ENCODE measurements around the gene WLS. TPM values are rescaled to one million over a fixed set of nuclear protein-coding genes. Genes with fewer than 3 reads are reported as not detected.

WLS gene
- total RNA-seq, 1 donor from 2014 or later: 1.5 TPM

DNA sequence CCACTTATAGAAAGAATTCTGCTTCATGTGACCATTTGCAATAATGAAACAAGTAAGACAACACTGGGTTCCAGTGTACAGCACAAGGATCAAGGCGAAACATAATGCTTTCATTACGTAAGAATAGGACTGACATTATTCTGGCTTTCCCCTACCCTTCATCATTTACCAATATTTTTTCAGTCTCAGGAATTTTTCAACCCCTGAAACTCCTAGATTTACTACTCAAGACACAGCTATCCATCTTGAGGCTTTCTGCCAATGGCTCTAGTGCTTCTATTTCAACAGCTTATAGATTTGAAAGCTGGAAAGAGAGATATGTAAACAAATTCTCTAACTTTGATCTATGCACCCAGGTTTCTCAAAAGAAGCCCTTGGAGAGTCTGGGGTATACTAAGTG, 48.4 kb downstream of the WLS start:
- Mint-ChIP-seq H3K4me3 (ENCODE audit: unreplicated experiment) (no peak overlapping the region), H3K9me3 (ENCODE audit: unreplicated experiment) (peaks cover 1% of the 10 kb centered on the region), H3K36me3 (ENCODE audit: unreplicated experiment) (no peaks in the 10 kb centered on the region), H3K4me1 (ENCODE audit: low read depth, unreplicated experiment) (no peaks in the 10 kb centered on the region), H3K27me3 (ENCODE audit: unreplicated experiment) (no peaks in the 10 kb centered on the region), H3K27ac (ENCODE audit: unreplicated experiment) (no peak overlapping the region)
- DNase-seq: no peak
- TF ChIP-seq, protein P1, sequence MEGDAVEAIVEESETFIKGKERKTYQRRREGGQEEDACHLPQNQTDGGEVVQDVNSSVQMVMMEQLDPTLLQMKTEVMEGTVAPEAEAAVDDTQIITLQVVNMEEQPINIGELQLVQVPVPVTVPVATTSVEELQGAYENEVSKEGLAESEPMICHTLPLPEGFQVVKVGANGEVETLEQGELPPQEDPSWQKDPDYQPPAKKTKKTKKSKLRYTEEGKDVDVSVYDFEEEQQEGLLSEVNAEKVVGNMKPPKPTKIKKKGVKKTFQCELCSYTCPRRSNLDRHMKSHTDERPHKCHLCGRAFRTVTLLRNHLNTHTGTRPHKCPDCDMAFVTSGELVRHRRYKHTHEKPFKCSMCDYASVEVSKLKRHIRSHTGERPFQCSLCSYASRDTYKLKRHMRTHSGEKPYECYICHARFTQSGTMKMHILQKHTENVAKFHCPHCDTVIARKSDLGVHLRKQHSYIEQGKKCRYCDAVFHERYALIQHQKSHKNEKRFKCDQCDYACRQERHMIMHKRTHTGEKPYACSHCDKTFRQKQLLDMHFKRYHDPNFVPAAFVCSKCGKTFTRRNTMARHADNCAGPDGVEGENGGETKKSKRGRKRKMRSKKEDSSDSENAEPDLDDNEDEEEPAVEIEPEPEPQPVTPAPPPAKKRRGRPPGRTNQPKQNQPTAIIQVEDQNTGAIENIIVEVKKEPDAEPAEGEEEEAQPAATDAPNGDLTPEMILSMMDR (IDR thresholded peaks at IDR 0.05; ENCODE audit: partially characterized antibody, unreplicated experiment): no peak

DNA sequence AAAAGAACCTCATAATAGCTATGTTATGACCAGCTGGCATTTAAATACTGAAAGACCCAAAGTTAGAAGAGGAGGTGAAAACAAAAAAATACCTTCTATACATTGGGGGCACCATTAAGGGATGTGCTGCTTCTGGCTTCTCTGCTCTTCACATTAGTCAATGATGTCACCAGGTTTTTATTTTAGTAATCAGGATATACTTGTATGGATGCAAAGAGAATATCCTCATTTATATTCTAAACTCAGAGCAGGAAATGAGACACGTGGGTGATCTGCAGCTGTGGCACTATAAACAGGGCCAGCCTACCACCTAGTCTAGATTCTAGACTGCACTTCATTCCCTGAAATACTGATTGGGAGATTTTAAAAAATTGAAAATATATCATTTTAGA, 51.2 kb downstream of the WLS start:
- no peaks in the 10 kb centered on the region for H3K27me3 Mint-ChIP-seq (ENCODE audit: unreplicated experiment)
- peaks cover 1% of the 10 kb centered on the region for H3K9me3 Mint-ChIP-seq (ENCODE audit: unreplicated experiment)
- no peak for DNase-seq
- H3K4me1 Mint-ChIP-seq (ENCODE audit: low read depth, unreplicated experiment): peaks cover 2% of the 10 kb centered on the region
- no peak overlapping the region for H3K4me3 Mint-ChIP-seq (ENCODE audit: unreplicated experiment)
- H3K27ac Mint-ChIP-seq (ENCODE audit: unreplicated experiment): no peak overlapping the region
- TF ChIP-seq, protein P1 (IDR thresholded peaks at IDR 0.05; ENCODE audit: partially characterized antibody, unreplicated experiment): no peak
- H3K36me3 Mint-ChIP-seq (ENCODE audit: unreplicated experiment): no peaks in the 10 kb centered on the region

DNA sequence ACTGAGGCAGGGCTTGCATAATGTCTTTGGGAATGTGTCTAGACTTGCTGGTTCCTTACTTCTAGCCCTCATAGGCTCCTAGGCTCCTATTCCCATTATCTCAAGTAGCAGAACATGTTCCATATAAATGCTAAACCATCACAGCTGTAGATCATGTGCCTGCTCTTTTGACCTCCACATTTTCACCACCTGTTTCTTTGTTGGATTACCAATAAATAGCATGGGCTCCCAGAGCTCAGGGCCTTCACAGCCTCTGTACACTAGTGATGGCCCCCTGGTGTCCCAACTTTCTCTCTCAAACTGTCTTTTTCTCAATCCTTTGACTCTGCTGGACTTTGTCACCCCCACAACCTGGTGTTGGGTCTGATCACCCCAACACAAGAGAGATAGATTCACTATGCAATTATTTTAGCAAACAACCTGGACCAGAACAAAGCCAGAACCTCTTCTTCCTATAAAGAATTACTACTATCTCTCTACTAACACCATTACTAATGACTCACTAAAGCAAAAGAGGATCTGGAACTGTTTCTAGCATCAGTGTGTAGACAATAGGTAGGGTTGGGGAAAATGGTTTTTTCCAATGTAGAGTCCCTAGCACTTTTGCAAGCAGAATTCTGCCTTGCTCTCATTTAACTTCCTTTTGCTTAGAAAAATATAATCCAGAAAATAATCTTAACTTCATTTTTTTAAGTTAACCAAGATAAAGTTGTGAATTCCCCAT, 51.7 kb downstream of the WLS start:
- DNase-seq: no peak

DNA sequence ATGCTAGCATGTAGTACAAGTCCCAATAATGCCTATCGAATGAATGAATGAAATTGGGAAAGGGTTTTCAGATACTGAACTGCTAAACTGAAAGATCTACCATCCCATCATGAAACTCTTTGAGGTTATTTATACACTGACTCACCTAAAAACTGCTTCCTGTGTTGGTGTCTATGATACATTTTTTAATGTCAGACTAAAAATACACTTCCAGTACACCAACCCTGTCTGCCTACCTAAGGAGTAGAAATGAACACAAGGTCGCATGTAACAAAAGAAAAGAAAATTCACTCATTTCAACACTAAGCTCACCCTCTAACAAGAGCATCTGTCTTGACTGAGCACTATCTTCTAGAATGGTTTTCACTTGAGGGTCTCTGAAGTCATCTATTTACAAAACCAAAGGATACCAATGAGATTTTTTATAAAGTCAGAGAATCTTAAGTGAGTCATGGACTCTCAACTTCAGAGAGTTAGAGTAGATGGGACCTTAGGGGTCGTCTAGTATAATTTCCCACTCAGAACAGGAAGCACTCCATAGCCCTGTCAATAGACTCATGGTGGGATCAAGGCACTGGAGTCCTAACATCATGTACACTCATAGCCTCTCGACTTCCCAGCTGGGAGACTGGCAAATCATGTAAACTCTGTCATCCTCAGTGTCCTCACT, 53.4 kb downstream of the WLS start:
- H3K27ac Mint-ChIP-seq (ENCODE audit: unreplicated experiment): no peak overlapping the region

More for the DNA sequence above, 51.7 kb downstream of the WLS start:
- Mint-ChIP-seq H3K27me3 (ENCODE audit: unreplicated experiment) (no peaks in the 10 kb centered on the region), H3K36me3 (ENCODE audit: unreplicated experiment) (no peaks in the 10 kb centered on the region), H3K4me1 (ENCODE audit: low read depth, unreplicated experiment) (peaks cover 6% of the 10 kb centered on the region), H3K4me3 (ENCODE audit: unreplicated experiment) (no peak overlapping the region), H3K9me3 (ENCODE audit: unreplicated experiment) (peaks cover 1% of the 10 kb centered on the region), H3K27ac (ENCODE audit: unreplicated experiment) (no peak overlapping the region)
- TF ChIP-seq, protein P1 (IDR thresholded peaks at IDR 0.05; ENCODE audit: partially characterized antibody, unreplicated experiment): no peak

More for the DNA sequence above, 53.4 kb downstream of the WLS start:
- no peak for DNase-seq
- H3K4me3 Mint-ChIP-seq (ENCODE audit: unreplicated experiment): no peak overlapping the region
- peaks cover 10% of the 10 kb centered on the region for H3K4me1 Mint-ChIP-seq (ENCODE audit: low read depth, unreplicated experiment)
- H3K9me3 Mint-ChIP-seq (ENCODE audit: unreplicated experiment): no peaks in the 10 kb centered on the region
- TF ChIP-seq, protein P1 (IDR thresholded peaks at IDR 0.05; ENCODE audit: partially characterized antibody, unreplicated experiment): no peak
- no peaks in the 10 kb centered on the region for H3K27me3 Mint-ChIP-seq (ENCODE audit: unreplicated experiment)
- H3K36me3 Mint-ChIP-seq (ENCODE audit: unreplicated experiment): no peaks in the 10 kb centered on the region
